GM12878 (cell line): ENCODE data around the gene LRRN4. TPM values are rescaled to one million over a fixed set of nuclear protein-coding genes. Genes with fewer than 3 reads are reported as not detected.

Experiments
- ATAC-seq: fragments of 200-7000 bp; cut with Tn5 transposase; 3 replicates; pipeline ENCODE4 v1.9.1; 2020; ENCODE audit warnings: mild to moderate bottlenecking, moderate library complexity
- BruUV-seq: library from RNA; stranded (reverse); fragments of 400-500 nt; replicated peaks from 2 replicates; lab custom pipeline; 2021; lab: Mats Ljungman, UMichigan
- CTCF ChIA-PET: fragments of 300-600 bp; sonication (Branson Sonifier 250); formaldehyde crosslinking; extraction: SDS; loops from one replicate; lab custom pipeline; 2021; ENCODE audit warnings: inconsistent platforms; lab: Yijun Ruan, JAX
- POLR2A ChIA-PET: fragments of 350-600 bp; formaldehyde crosslinking; extraction: SDS; loops from one replicate; lab custom pipeline; 2021; ENCODE audit warnings: inconsistent platforms; lab: Charles Lee
- RAD21 ChIA-PET: fragments of 300-600 bp; sonication (Branson Sonifier 250); formaldehyde crosslinking; loops from one replicate; lab custom pipeline; 2023; ENCODE audit warnings: antibody characterized with exemption; ENCODE audit not compliant: unreplicated experiment; lab: Charles Lee
- SMC1A ChIA-PET: fragments of 300-600 bp; sonication (Branson Sonifier 250); formaldehyde crosslinking; loops from one replicate; lab custom pipeline; 2023; ENCODE audit not compliant: unreplicated experiment, uncharacterized antibody; lab: Charles Lee
- DNase-seq: peaks from one replicate; pipeline ENCODE4 v3.0.0-alpha.2; 2011; ENCODE audit warnings: low read depth, low spot score
- FAIRE-seq: peaks from 3 replicates; lab custom pipeline; 2011; peaks lifted over from hg19 to GRCh38; lab: Jason Lieb, UNC
- H2AFZ ChIP-seq: 2 replicates; pipeline ENCODE4 v1.6.0; 2011; ENCODE audit warnings: low read depth, low read length, control low read depth; ENCODE audit not compliant: control insufficient read depth
- H3K27ac ChIP-seq: 2 replicates; pipeline ENCODE4 v1.5.1; 2011; ENCODE audit warnings: control low read depth; ENCODE audit not compliant: control insufficient read depth, insufficient read depth
- H3K27me3 ChIP-seq, 2 experiments: replicated peaks in 1 of 2; 2 replicates each; pipeline versions ENCODE4 v1.6.0 to v1.6.1; 2011; ENCODE audit warnings: low read length in 1 of 2; ENCODE audit not compliant: control insufficient read depth in 2 of 2, insufficient read depth in 2 of 2
- H3K36me3 ChIP-seq, 2 experiments: 2 replicates each; pipeline ENCODE4 v1.5.1; 2011; ENCODE audit warnings: low read length in 1 of 2; ENCODE audit not compliant: control insufficient read depth in 2 of 2, insufficient read depth in 2 of 2
- H3K4me1 ChIP-seq: 2 replicates; pipeline ENCODE4 v1.6.1; 2011; ENCODE audit warnings: mild to moderate bottlenecking, low read length, moderate library complexity, mixed read lengths; ENCODE audit not compliant: control insufficient read depth, insufficient read depth
- H3K4me2 ChIP-seq: 2 replicates; pipeline ENCODE4 v1.6.0; 2011; ENCODE audit warnings: control low read depth; ENCODE audit not compliant: control insufficient read depth, insufficient read depth
- H3K4me3 ChIP-seq: fragments of 200-600 bp; sonication (generic); 2 replicates; pipeline ENCODE4 v1.5.1; 2016
- H3K79me2 ChIP-seq: 2 replicates; pipeline ENCODE4 v1.6.0; 2011; ENCODE audit warnings: low read length; ENCODE audit not compliant: control insufficient read depth, insufficient read depth
- H3K9ac ChIP-seq: 2 replicates; pipeline ENCODE4 v1.8.0; 2011; ENCODE audit warnings: low read length, control low read depth, mixed read lengths; ENCODE audit not compliant: control insufficient read depth, insufficient read depth
- H3K9me3 ChIP-seq: replicated peaks from 3 replicates; pipeline ENCODE4 v1.5.1; 2011; ENCODE audit warnings: mild to moderate bottlenecking, low read length; ENCODE audit not compliant: control insufficient read depth, insufficient read depth
- H4K20me1 ChIP-seq: 2 replicates; pipeline ENCODE4 v1.6.0; 2011; ENCODE audit not compliant: control insufficient read depth, insufficient read depth
- CHD4 ChIP-seq: fragments of 200-600 bp; sonication (generic); IDR thresholded peaks from 2 replicates; pipeline ENCODE4 v1.6.1; 2016; ENCODE audit warnings: mild to moderate bottlenecking
- E2F8 ChIP-seq: fragments of 450-650 bp; IDR thresholded peaks from 2 replicates; pipeline ENCODE4 v1.6.1; 2018; ENCODE audit warnings: mild to moderate bottlenecking, low read depth, moderate library complexity; ENCODE audit not compliant: partially characterized antibody
- E4F1 ChIP-seq: fragments of 450-650 bp; IDR thresholded peaks from 2 replicates; pipeline ENCODE4 v1.6.1; 2018; ENCODE audit warnings: borderline replicate concordance, mild to moderate bottlenecking; ENCODE audit not compliant: partially characterized antibody
- KAT2A ChIP-seq: conservative IDR thresholded peaks from 2 replicates; pipeline ENCODE4 v1.6.1; 2011; ENCODE audit warnings: low read depth, low read length; ENCODE audit not compliant: control insufficient read depth
- MXI1 ChIP-seq: fragments of 150-350 bp; IDR thresholded peaks from 2 replicates; pipeline ENCODE4 v1.6.1; 2011; ENCODE audit warnings: low read depth, mild to moderate bottlenecking, inconsistent platforms, low read length, improper control_type of control experiment
- SRF ChIP-seq, 2 experiments: IDR thresholded peaks; 2 replicates each; pipeline ENCODE4 v1.6.1; 2011; ENCODE audit warnings: low read depth in 2 of 2, low read length in 2 of 2, mild to moderate bottlenecking in 1 of 2, moderate library complexity in 1 of 2
- SUPT20H ChIP-seq: IDR thresholded peaks from 2 replicates; pipeline ENCODE4 v1.6.1; 2011; ENCODE audit warnings: low read depth, mild to moderate bottlenecking, low read length, moderate library complexity, borderline replicate concordance; ENCODE audit not compliant: control insufficient read depth
- TAF1 ChIP-seq: IDR thresholded peaks from 2 replicates; pipeline ENCODE4 v1.6.1; 2011; ENCODE audit warnings: mild to moderate bottlenecking, low read depth, low read length, borderline replicate concordance
- ZNF217 ChIP-seq: fragments of 450-650 bp; IDR thresholded peaks from 2 replicates; pipeline ENCODE4 v1.6.1; 2017; ENCODE audit warnings: antibody characterized with exemption, mild to moderate bottlenecking
- ZNF24 ChIP-seq: fragments of 450-650 bp; IDR thresholded peaks from 2 replicates; pipeline ENCODE4 v1.6.1; 2017; ENCODE audit warnings: antibody characterized with exemption, mild to moderate bottlenecking
- ZSCAN29 ChIP-seq: fragments of 450-650 bp; IDR thresholded peaks from 2 replicates; pipeline ENCODE4 v1.6.1; 2017; ENCODE audit warnings: mild to moderate bottlenecking, moderate library complexity
- WGBS: methylation state at CpG from one replicate; pipeline ENCODE4 v1.1.6; 2016; ENCODE audit warnings: low lambda C conversion rate; ENCODE audit not compliant: insufficient replicate concordance, insufficient coverage; ENCODE audit errors: missing lambda C conversion rate; 5-methylcytosine and 5-hydroxymethylcytosine counted together
- in situ Hi-C: fragments of 300-500 bp; cut with MboI; formaldehyde crosslinking; loops from 9 replicates; pipeline ENCODE4 v1.14.3; 2018; ENCODE audit warnings: mixed read lengths
- intact Hi-C: fragments of 100-400 bp; cut with micrococcal nuclease; formaldehyde crosslinking; loops from one replicate; pipeline ENCODE4 v1.14.2; 2022; ENCODE audit not compliant: unreplicated experiment
- polyA plus RNA-seq, 11 experiments: library from polyadenylated mRNA; depleted of rRNA in 4 of 11; unstranded in 6 of 11; stranded (reverse) in 5 of 11; fragments of >200 nt; fragmentation: Nextera tagmentation in 4 of 11; fragmentation: Illumina TruSeq in 1 of 11; extraction: Ambion mirVana in 4 of 11; extraction: Trizol in 1 of 11; gene quantifications; 1 replicate in 1 of 11; 2 replicates in 10 of 11; pipeline versions ENCODE4 v1.2.1 to v1.2.3, GENCODE V29; 2011 to 2016; ENCODE audit warnings: inconsistent platforms in 2 of 11, missing spikeins in 2 of 11, low read depth in 1 of 11
- total RNA-seq, 4 experiments: library from RNA; depleted of rRNA in 3 of 4; stranded (reverse); fragments of >200 nt in 3 of 4; fragmentation: Illumina TruSeq in 1 of 4; extraction: Trizol in 1 of 4; gene quantifications; 2 replicates each; pipeline versions ENCODE4 v1.2.1 to v1.2.3, GENCODE V29; 2013 to 2021

LRRN4 gene
- total and polyA plus RNA-seq, 10 of the 15 experiments (the other 5 are each of a cell fraction or from before 2014, with no cell fraction given), result 0.11 TPM; not detected in 9

DNA sequence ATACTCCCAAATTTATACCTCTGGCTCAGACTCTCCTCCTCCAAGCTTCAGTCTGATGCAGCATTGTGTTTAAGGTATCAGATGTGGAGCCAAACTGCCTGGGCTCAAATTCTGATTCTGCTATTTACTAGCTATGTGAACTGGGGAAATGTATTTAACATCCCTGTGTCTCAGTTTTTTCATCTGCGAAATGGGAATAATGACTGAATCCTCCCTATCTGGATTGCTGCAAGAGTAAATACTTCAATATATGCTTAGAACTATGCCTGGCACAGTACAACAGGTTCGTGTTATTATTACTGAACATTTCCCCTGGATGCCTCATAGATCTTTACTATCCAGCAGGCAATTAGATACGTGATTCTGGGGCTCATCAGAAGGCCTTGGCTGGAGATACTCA is 5.5 kb downstream of the LRRN4 start:
- ChIA-PET POLR2A (interaction anchor here (1.0 kb wide), 1 partner anchor 41 kb away, joined by 3 read pairs; no protein-coding TSS in a partner anchor), RAD21 (no interaction called here), SMC1A (no interaction called here), CTCF (interaction anchor here (1.8 kb wide), 1 partner anchor 206 kb away, joined by 3 read pairs; no protein-coding TSS in a partner anchor)
- FAIRE-seq (no peak), ATAC-seq (no peak), DNase-seq (no peak)
- H2AFZ ChIP-seq, result no peak overlapping the region
- H3K4me2 ChIP-seq, result no peak overlapping the region
- H3K79me2 ChIP-seq, result no peaks in the 10 kb centered on the region
- H3K4me3 ChIP-seq, result no peak overlapping the region
- no peaks in the 10 kb centered on the region for H4K20me1 ChIP-seq
- TF ChIP-seq KAT2A, result no peak
- no peak for TF ChIP-seq TAF1
- no peak for TF ChIP-seq SUPT20H
- TF ChIP-seq ZNF24, result no peak
- no peak for TF ChIP-seq E2F8
- no peak for TF ChIP-seq SRF (IDR thresholded peaks at IDR 0.05; ENCODE audit: low read depth in 2 of 2, low read length in 2 of 2)
- TF ChIP-seq CHD4, result no peak
- TF ChIP-seq MXI1, result no peak
- TF ChIP-seq ZNF217, result no peak
- no peak for TF ChIP-seq ZSCAN29
- TF ChIP-seq E4F1, result no peak
- no peaks in the 10 kb centered on the region for H3K4me1 ChIP-seq
- no peak overlapping the region for H3K9ac ChIP-seq
- intact Hi-C loops (no loop called here), in situ Hi-C loops (no loop called here)
- 24% methylated on average over 3 of the region's 3 CpGs for WGBS
- no peaks in the 10 kb centered on the region for H3K36me3 ChIP-seq
- no peak overlapping the region for H3K27ac ChIP-seq
- H3K27me3 ChIP-seq, result peaks cover 3 to 9% of the 10 kb centered on the region in 2 experiments; a peak in 3 of 4 replicates
- H3K9me3 ChIP-seq, result no peaks in the 10 kb centered on the region
- no TSS peak for BruUV-seq
